ENCODE measurements around the gene LRRC27. TPM values are rescaled to one million over a fixed set of nuclear protein-coding genes. Genes with fewer than 3 reads are reported as not detected.
A peak's percentile ranks its signal among the peaks of the same experiment; 100 is the strongest.

Gene LRRC27
- total RNA-seq, 1 experiment from 2014 or later, result 4.1 TPM

DNA sequence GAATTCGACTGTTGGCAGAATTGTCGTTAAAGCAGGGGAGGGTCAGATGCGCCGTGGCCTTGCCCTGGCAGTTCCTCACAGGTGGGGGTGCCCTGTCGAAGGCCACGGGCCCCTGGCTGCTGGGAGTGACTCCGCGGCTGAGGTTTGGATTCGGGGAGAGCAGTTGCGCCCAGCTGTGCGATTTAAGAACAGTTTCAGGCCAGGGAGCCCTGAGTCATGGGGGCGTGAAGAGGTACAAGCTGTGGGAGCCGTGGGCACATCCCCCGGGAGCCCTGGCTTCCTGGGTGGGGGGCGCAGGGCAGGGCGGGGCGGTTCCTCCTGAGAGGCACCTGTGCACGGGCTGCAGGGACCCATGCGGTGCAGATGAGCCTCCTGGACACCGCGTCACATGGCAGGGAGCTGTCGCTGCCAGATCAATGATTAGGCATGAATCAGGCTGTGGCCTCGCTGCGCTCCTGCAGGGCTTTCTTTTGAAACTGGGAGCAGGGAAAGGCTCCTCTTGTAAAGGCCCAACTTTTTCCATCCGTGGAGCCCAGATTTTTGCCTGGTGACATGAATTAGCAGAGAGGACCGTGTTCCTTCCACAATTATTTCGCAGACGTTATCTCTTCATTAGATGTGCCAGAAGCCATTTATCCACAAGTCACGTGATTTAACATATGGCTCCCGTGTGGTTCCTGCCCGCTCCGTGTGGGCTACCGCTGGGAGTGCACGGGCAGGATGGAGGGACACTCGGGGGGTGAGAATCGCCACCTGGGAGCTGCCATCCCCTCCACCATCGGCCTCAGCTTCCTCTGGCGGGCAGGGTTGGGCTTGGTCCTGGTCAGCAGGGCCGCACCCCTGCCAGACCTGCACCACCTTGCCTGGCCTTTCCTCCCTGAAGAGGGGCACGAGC is 65.9 kb downstream of the LRRC27 start:
- DNase-seq (ENCODE audit: low read depth, low spot score), result no peak
- RAD21 ChIA-PET (ENCODE audit: low non-redundant PET in 1 of 2, low total read pairs in 2 of 2, uncharacterized antibody in 2 of 2, unreplicated experiment in 2 of 2), result no interaction called here
- intact Hi-C loops (cut with micrococcal nuclease), result no loop called here

GRCh38 chr10:132398566-132398991 is 66.6 kb downstream of the LRRC27 start:
- ChIA-PET POLR2A (no interaction called here), RAD21 (ENCODE audit: low non-redundant PET in 1 of 2, low total read pairs in 2 of 2, uncharacterized antibody in 2 of 2, unreplicated experiment in 2 of 2) (no interaction called here), CTCF (no interaction called here)
- Histone ChIP-seq H3K27me3 (ENCODE audit: insufficient read depth, low read length) (no peaks in the 10 kb centered on the region), H3K9me3 (ENCODE audit: control insufficient read depth in 1 of 2, insufficient read depth in 1 of 2, low read depth in 1 of 2, low read length in 2 of 2) (no peaks in the 10 kb centered on the region), H3K4me1 (ENCODE audit: control insufficient read depth in 1 of 2, insufficient read depth in 2 of 2, low read length in 2 of 2) (peaks cover 11 to 32% of the 10 kb centered on the region in 2 experiments), H3K9me2 (ENCODE audit: insufficient read depth) (no peaks in the 10 kb centered on the region), H3K79me2 (ENCODE audit: insufficient read depth, low read length) (peaks cover 47% of the 10 kb centered on the region), H3K9ac (ENCODE audit: low read length) (peak overlapping the region; percentile 79), H4K20me1 (ENCODE audit: insufficient read depth) (no peaks in the 10 kb centered on the region), H3K4me3 (replicated peaks in 1 of 2; ENCODE audit: low read depth in 1 of 2, low read length in 2 of 2) (peak overlapping the region; percentile 60 to 63), H2AFZ (ENCODE audit: low read depth, low read length, poor library complexity, severe bottlenecking) (no peak overlapping the region), H3K27ac (ENCODE audit: low read depth, low read length) (peak overlapping the region; percentile 79), H3K4me2 (ENCODE audit: low read length) (peak overlapping the region; percentile 82), H3K36me3 (ENCODE audit: control insufficient read depth in 1 of 2, insufficient read depth in 2 of 2, low read length in 2 of 2) (no peaks in the 10 kb centered on the region)
- intact Hi-C loops (cut with micrococcal nuclease), result no loop called here
- ATAC-seq, result no peak
- DNase-seq (ENCODE audit: low read depth, low spot score), result no peak
- no TSS peak for BruUV-seq (replicated peaks)
- no peak for TF ChIP-seq CEBPB (IDR thresholded peaks at IDR 0.05; ENCODE audit: low read depth)

More for the DNA sequence above, 65.9 kb downstream of the LRRC27 start:
- POLR2A ChIA-PET, result no interaction called here
- TSS peak; percentile 59 for BruUV-seq (replicated peaks)
- Histone ChIP-seq H3K4me2 (ENCODE audit: low read length) (peak overlapping the region; percentile 82), H3K36me3 (ENCODE audit: control insufficient read depth in 1 of 2, insufficient read depth in 2 of 2, low read length in 2 of 2) (no peaks in the 10 kb centered on the region), H3K9ac (ENCODE audit: low read length) (peak overlapping the region; percentile 79), H3K27ac (ENCODE audit: low read depth, low read length) (peak overlapping the region; percentile 79), H2AFZ (ENCODE audit: low read depth, low read length, poor library complexity, severe bottlenecking) (no peak overlapping the region), H3K4me3 (replicated peaks in 1 of 2; ENCODE audit: low read depth in 1 of 2, low read length in 2 of 2) (peak overlapping the region; percentile 60 to 63), H3K4me1 (ENCODE audit: control insufficient read depth in 1 of 2, insufficient read depth in 2 of 2, low read length in 2 of 2) (peaks cover 11 to 36% of the 10 kb centered on the region in 2 experiments), H3K27me3 (ENCODE audit: insufficient read depth, low read length) (no peaks in the 10 kb centered on the region), H4K20me1 (ENCODE audit: insufficient read depth) (no peaks in the 10 kb centered on the region), H3K9me2 (ENCODE audit: insufficient read depth) (no peaks in the 10 kb centered on the region), H3K9me3 (ENCODE audit: control insufficient read depth in 1 of 2, insufficient read depth in 1 of 2, low read depth in 1 of 2, low read length in 2 of 2) (no peaks in the 10 kb centered on the region), H3K79me2 (ENCODE audit: insufficient read depth, low read length) (peaks cover 47% of the 10 kb centered on the region)
- no peak for TF ChIP-seq POLR2A (IDR thresholded peaks at IDR 0.05; ENCODE audit: borderline replicate concordance, extremely low read depth, insufficient read depth, insufficient read length)
- TF ChIP-seq, protein P1, sequence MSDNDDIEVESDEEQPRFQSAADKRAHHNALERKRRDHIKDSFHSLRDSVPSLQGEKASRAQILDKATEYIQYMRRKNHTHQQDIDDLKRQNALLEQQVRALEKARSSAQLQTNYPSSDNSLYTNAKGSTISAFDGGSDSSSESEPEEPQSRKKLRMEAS (IDR thresholded peaks at IDR 0.05), result peak; percentile 85
- peak; percentile 52; the same call in 1 of the 2 replicates for TF ChIP-seq SIN3A (IDR thresholded peaks at IDR 0.05; ENCODE audit: low read depth)
- peak; percentile 46 for ATAC-seq
- CTCF ChIA-PET, result no interaction called here
